ENCODE measurements around the gene DHRS3. TPM values are rescaled to one million over a fixed set of nuclear protein-coding genes. Genes with fewer than 3 reads are reported as not detected.

The DHRS3 gene
- polyA plus RNA-seq, 10 donors = 11.8 to 25.6 (median 17.0) TPM

DNA sequence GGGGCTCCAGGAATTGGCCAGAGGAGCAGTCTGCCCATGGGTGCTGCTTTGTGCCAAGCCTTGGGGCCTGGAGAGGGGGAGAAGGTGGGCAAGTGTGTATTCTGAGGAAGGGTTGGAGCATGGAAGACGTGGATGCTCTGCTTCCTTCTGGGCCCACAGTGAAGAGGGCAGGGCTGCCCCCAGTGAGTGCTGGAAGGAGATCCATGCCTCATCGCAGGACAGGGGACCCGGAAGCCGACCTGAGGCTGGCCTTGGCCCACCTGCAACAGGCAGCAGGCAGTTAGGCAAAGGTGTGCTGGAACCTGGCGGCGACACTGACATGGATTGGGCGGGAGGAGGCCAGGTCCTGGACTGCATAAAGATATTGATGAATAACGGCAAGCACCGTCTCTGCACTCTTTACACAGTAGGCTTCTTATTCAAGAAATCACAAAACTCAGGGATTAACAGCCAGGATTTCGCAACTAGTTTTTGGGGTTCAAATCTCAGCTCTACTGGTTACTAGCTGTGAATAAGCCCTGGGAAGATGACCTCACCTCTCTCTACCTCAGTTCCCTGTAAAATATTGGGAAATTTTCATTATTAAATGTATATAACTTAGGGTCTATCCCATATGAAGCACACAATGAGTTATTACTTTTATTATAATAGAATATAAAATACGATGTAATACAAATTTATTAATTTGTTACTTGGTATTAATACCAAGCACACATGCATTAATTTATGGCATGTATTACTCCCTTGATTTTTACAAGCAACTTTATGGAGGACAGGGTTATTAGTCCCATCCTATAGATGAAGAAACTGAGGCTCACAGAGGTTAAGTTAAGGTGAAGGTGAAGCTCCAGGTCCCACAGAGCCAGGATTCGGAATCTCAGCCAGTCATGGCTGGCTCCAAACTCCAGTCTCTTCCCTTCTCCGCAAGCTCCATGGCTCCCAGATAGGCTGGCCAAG, 62.3 kb downstream of the DHRS3 start:
- DNase-seq = no peak

DNA sequence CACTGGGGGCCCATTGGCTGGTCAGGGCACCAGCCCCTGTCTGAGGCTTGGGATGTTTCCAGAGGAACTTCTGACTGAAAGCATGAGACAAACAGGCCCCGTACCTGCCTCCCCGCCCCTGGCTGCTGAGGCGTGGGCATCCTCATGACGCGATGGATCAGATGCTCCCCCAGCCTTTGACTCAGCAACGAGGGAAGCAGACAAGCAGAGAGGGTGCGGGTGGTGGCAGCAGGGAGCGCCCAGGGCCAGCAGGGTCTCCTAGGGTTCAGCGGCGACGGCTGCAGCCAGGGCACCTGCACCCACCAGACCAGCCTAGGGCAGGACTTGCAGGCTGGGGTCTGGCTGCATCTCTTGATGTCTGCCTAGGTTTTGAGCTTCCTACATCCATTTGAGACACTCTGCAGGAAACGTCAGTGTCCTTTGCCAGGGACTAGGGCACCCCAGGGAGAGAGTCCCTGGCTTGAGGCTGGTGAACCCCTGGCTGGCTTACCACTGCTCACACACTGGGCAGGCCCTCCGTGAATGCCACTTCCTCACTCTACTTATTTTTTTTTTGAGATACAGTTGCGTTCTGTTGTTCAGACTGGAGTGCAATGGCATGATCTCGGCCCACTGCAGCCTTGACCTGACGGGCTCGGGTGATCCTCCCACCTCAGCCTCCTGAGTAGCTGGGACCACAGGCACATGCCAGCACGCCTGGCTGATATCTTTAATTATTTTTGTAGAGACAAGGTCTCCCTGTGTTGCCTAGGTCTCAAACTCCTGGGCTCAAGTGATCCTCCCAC, 63.3 kb downstream of the DHRS3 start:
- DNase-seq = no peak

DNA sequence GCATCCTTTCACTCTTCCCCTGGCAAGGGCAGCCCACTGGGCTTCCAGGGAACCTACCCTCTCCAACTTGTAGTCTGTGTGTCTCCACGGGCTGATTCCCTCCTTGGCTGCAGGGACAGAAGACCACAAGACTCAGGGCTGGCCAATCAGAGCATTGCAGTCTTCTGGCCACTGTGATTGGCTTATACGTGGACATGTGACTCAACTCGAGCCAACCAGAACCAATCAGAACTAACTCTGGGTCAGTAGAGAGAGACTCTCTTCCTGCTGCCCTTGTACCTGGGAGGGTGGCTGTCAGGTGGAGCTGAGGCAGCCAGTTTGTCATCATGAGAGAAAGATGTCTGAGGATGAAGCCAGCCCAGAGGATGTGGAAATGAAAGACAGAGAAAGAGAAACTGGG, 64.0 kb downstream of the DHRS3 start:
- no peak for DNase-seq

DNA sequence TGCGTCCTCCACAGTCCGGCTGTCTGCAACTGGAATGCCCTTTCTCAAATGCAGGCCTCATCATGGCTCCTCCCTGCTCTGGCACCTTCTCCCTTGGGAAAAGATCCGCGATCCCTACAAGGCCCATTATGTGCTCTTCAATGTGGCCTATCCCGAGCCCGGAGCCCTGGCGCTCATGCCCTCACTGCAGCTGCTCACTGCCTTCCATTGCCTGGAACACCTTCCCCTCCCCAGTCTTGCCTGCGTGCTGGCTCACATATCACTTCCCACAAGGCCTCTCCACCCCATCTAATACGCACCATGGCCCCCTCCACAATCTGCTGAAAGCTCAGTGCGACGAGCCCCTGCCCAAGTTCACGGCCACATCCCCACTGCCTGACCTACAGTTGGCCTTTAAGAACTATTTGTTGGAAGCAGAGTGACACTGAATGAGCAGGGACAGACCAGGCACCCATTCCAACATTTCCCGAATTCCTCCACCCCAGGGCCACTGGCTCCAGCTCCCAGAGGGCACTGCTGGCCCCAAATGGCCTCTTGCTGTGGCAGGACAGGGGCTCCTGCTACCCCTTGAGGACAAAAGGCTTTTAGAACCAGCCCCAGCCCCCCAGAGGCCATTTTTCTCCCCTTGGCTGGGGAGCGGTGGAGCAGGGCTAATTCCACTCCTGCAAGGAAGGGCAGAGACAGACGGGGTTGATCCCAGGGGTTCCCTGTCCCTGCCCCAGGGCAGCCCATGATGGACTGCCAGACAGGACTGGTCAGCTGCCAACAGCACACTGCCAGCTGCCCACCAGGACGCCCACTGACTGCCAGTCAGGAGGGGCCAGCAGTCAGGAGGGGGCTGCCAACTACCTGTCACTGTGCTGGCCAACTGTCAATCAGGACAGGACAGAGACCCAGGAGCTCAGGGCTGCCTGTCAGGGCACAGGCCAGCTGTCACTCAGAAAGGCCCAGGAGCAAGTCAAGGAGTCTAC, 64.8 kb downstream of the DHRS3 start:
- peak in 2 of 3 donors; percentile 27 to 53 for DNase-seq

DNA sequence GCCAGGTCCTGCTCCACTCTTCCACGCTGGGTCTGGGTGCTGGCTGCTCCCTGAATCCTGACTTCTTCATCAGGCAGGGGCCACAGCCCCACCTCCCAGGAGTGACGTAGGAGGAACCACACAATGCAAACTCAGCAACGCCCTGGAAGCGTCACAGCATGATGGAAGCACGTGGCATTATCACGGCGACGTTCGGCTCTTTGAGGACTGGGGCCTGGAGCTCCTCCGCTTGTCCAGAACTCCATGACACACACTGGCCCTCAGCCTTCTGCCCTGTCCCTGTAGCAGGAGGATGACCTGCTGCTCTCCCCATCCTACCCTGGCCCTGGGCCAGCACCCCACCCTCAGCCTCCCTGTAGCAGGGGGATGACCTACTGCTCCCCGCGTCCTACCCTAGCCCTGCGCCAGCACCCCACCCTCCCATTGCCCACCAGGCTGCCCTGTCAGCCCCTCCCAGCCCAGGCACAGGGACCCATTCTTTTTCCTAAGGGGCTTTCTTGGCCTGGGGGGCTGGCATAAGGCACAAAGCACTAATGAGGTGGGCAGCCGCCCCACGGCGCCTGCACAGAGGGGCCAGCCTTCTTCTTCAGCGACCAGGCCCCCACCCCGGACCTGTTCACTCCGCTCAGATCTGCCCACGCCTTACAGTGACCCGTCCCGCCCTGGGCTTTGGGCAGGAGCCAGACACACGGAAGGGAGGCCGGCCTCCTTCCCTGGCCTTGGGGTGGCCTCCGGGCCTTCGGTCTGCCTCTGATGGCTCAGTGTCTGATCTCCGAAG, 65.7 kb downstream of the DHRS3 start:
- no peak for DNase-seq

DNA sequence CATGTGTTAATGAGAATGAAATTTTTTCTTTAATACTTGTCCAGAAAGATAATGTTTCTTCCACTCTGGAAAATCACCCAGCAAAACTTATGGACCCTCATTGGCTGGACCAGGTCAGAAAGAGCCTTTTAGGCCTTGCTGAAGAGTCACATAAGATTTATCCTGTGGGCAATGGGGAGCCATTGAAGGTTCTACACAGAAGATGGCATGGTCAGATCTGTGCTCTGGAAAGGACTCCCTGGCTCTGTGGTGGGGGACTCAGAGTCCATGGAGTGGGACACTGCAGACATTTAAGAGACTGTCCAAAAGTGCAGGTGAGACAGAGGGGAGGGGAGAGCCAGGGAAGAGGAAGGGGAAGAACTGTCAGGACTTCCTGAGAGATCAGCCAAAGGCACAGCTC, 66.4 kb downstream of the DHRS3 start:
- no peak for DNase-seq

DNA sequence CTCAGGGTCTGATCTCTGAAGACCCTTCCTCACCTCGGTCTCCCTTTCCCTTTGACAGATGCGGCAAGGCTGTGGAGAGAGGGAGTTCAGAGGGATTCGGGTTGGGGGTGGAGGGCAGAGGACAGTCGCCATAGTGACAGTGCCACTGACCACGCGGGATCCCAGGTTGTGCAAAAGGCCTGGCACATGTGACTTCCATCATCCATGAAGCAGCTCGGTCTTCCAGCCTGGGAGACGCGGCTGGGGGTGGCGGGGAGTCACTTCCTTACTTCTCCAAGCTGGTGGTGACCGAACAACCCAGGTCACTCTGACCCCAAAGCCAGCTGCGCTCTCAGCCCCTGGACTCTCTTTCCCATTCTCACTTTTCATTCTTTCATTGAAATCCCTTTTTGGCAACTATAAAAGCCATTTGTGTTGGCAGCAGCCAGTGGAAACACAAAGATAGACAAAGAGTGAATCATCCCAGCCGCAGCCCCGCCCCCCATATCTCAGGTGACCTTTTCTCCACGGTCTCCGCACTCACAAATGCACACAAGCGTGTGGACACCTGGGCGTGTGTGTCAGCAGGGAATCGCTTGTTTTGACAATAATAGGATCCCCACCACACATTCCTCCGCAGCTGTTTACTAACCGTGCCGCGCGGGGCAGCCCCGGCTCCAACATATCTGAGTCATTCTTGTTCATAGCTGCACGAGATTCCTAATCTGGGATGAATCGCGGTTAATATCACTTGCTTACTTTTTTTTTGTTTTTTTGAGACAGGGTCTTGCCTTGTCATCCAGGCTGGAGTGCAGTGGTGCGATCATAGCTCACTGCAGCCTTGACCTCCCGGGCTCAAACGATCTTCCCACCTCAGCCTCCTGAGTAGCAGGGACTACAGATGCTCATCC, 68.3 kb downstream of the DHRS3 start:
- DNase-seq = peak; percentile 88 to 96 (median 91)

DNA sequence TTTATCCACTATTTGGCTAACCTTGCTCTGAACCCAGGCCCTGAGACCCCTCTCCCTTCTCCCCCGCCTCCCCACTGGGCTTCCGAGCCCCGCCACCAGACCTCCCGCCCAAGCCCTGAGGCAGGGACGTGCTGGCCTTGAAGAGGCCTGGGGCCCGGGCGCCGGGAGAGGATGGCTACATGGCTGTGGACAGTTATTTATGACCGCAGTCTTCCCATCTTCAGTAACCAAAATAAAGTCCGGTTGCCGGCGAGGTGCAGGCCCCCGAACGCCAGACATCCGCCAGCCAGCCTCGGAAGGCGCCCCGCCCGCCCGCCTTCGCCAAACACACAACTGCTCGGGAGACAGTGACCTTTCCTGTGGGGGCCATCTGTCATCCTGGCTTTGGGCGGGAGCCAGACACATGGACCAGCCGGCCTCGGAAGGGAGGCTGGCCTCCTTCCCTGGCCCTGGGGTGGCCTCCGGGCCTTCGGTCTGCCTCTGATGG, 69.0 kb downstream of the DHRS3 start:
- DNase-seq = peak; percentile 39 to 92 (median 76)

DNA sequence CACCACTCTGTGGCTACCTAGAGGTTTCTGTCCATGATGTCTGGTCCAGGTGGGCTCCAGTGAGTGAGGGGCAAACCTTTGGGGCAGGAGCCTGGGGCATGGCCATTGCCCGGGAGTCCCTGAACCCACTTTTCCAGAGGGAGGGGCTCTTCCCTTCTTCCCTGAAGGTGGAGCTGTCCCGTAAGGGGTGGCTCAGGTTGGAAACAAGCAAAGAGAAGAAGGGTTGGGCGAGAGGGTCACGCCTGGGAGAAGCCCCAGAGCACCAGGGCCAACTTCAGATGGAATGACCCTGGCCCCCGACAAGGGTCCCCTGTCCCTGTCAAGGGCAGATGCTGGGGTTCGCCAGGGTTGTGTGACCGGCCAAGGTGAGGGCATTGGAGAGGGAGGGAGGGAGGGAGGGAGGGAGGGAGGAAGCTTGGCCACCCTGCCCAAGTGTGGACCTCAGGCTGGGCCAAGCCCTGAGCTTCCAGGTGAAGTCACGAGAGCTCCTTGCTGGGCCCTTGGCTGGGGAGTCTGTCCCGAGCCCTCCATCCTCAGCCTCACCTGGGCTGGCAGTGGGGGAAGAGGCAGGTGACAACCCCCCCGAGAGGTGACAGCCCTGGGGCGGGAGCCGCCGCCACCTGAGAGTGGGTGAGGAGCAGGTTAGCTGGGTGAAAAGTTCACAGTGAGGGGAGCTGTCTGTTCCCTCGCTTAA, 69.6 kb downstream of the DHRS3 start:
- DNase-seq = no peak

DNA sequence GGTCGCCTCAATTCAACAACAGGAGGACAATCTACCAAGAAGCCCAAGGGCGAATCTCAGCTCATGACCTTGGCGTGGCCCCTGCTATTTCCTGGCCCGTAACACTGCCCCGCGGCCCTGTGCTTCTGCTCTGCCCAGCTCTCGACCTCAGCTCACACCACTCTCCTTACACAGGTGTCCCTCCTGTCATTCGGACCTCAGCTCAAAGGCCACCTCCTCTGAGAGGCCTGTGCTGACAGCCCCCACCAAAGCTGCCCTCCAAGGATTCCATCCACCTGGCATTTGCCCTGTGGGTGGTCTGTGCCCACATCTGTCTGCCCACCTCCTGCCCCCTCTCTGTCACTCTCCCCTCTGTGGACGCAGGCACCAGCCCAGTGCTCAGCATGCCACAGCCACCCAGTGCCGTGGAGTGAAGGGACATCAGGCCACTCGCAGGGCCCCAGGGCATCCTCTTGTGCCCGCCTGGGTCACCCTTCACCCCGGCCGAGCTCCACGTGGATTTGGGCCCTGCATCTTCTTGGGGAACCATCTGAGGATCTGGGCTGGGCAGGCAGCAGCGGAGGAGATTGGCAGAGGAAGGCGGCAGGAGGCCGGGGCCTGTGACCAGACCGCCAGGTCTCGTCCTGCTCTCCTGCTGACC, 70.3 kb downstream of the DHRS3 start:
- DNase-seq = no peak

DNA sequence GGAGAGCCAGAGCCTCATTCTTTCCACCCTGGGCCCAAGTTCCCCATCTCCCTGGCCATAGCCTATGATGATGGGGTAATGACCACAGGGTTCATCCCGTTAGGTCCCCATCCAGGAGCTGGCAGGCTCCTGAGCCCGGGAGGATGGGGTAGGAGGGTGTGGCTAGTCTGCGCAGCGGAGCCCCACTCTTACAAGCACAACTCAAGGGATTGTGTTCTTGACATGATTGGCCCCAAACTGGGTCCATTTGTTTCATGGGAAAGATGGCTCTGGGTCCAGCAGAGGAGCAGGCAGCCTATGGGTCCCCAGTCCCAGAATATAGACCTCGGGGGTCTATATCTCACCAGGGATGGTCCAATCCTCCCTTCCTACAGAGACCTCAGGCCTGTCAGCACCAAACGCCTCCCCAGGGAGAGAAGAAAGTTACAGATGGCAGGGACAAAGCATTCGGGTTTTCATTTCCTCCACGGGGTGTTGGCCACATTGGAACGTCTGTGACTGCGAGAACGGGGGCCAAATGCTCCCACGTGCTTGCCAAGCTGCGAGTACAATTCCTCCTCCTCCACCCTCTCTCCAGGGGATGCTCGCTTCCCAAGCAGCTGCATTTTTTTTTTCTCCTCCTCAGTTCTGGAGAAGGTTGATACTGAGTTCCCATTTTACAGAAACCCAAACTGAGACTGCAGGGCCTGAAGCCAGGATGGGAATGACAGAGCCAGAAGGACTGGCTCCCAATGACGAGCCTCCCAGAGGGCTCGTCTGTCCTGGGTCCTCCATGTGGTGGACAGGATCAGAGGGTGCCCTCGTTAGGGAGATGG, 71.0 kb downstream of the DHRS3 start:
- peak in 2 of 3 donors; percentile 48 to 77 for DNase-seq

DNA sequence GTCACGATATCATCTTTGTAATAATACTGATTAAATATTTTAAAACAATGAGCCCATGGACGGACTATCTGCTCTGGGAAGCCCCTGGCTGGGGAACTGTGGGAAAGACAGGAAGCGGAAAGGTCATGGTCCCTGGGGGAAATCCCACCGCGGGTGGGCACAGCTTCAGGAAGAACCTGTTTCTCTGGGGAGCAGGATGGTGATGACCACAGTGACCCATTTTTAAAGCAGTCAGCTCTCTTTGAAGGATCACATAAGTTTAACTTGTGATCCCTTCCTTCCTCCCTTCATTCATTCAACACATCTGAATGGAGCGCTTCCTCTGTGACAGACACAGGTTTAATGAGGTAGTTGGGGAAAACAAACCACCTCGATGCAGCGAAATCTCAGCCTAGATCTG, 73.0 kb downstream of the DHRS3 start:
- DNase-seq = no peak

DNA sequence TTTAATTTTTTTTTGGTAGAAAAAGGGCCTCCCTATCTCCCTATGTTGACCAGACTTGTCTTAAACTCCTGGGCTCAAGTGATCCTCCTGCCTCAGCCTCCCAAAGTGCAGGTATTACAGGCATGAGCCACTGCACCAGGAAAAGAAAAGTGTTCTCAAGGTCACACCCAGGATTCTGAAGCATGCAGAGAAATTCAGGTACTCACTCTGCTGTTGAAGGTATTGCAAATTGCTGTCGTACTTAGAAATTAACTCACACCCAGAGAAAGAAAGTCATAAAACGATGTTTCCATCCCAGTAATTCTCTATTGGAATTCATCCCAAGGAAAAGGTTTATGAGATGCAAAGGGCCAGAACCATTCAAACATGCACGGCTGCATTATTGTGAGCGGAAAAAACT, 73.7 kb downstream of the DHRS3 start:
- no peak for DNase-seq

DNA sequence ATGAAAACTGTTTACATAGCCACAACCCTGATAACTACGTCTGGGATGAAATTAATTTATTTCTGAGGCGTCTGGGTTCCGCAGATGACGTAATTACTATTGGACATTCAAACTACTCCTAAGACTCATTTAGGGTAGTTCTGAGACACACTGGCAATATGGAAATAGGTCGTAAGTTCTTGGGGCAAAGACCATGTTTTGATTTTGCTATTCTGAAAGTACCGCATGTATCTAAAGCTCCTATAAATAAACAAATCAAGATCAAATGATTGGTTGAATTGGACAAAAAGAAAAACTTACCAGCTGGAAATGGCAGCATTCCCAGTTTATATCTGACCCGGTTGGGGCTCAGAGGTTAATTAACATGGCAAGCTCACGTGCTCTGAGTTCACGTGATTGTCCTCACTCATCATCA, 74.3 kb downstream of the DHRS3 start:
- no peak for DNase-seq

DNA sequence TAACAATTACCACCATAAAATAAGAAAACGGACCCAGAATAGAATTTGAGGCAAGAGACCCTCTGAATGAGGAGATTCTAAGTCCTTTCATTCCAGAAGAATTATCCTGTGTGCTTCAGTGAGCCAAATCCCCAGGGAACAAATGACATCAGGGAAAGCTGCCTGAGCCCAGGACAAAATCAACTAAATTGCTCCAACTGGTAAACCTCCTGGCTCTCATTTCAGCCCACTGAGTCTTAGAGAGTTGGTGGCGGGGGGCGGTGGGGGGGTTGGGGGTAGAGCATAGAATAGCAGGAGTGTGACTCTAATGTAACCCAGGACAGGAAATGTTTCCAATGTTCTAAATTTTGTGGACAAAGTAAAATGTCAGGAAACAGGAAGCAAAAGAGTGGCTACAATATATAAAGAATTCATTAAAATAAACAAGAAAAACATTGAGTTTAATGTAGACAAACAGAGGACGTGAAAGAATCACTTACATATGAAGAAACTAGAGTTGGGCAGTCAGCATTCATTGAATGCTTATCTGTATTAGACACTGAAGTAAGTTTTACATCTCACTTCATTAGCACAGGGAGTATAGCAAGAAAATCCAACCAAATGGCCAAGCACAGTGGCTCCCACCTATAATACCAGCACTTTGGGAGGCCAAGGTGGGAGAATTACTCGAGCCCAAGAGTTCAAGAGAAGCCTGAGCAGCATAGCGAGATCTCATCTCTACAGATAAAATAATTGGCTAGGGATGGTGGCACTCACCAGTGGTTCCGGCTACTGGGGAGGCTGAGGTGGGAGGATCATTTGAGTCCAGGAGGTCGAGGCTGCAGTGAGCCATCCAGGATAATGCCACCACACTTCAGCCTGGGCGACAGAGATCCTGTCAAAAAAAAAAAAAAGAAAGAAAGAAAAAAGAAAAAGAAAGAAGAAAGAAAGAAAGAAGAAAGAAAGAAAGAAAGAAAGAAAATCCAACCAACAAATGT, 75.1 kb downstream of the DHRS3 start:
- no peak for DNase-seq

DNA sequence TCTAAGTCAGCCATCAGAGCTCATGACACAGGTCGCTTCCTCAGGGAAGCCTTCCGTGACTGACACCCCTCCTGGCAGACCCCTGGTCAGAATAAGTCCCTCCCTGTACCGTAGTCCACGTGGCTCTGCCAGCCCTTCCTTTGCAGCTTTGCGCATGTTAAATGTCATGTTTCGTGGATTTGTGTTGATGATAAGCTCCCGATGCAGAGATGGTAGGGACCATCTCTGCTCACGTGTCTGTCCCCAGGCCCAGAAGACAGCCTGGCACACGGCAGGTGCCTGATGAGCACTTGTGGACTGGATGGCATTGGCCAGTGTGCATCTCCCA, 75.9 kb downstream of the DHRS3 start:
- DNase-seq = no peak

Measured in muscle of back (tissue), 11 donors.